ENCODE results near the gene RASGRF1.

RASGRF1 gene

DNA sequence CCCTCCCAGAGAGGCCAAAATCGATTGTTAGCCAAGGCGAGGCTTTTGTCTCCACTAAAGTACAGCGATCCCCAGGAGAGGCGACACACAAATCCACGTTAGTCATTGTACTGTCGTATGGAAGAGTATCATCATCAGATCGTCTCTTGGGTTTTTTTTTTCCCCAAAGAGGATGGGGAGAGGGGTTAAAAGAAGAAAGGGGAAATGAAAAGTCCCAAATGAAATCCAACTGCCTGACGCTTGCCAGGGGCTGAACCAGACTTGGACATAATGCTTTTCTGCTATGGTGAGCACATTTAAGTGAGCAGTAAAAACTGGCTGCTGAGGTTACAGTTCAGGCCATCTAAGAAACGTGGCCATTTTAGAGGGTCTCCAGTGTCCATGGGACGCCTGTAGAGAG, 107.8 kb downstream of the RASGRF1 start:
- no peak for DNase-seq

DNA sequence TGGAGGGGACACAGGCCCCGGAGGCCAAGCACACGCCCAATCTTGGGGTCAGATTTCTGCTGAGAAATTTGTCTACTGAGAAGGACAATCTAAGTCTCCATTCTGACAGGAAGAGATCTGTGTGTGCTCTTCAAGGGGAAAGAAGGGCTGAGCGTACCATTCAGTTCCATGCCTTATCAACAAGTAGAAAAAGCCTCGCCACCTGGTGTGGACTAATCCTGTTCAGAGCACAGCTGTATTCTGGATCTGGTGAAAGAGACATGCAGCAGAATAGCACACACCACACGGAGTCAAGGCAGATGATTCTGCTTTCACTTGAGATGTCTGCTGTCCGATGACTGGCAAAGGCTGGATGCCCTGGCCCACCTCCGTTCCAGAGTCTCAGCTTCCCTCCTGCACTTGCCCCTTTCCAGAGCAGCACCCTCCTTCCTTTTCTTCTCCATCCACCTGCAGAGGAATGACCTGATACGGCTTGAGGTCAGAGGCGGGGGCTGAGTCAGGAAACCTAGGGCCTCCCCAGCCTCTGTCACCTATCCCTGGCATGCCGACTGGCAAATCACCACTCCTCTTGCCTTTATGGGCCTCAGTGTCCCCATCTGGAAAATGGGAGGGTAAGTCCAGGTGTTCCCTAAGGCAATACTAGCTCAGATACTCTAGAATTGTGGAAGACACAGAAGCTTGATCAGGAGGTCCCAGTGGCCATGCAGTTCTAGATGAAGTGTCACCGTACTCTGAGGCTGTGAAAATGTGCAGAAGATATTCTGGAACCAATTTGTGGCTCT, 108.9 kb downstream of the RASGRF1 start:
- DNase-seq = no peak

DNA sequence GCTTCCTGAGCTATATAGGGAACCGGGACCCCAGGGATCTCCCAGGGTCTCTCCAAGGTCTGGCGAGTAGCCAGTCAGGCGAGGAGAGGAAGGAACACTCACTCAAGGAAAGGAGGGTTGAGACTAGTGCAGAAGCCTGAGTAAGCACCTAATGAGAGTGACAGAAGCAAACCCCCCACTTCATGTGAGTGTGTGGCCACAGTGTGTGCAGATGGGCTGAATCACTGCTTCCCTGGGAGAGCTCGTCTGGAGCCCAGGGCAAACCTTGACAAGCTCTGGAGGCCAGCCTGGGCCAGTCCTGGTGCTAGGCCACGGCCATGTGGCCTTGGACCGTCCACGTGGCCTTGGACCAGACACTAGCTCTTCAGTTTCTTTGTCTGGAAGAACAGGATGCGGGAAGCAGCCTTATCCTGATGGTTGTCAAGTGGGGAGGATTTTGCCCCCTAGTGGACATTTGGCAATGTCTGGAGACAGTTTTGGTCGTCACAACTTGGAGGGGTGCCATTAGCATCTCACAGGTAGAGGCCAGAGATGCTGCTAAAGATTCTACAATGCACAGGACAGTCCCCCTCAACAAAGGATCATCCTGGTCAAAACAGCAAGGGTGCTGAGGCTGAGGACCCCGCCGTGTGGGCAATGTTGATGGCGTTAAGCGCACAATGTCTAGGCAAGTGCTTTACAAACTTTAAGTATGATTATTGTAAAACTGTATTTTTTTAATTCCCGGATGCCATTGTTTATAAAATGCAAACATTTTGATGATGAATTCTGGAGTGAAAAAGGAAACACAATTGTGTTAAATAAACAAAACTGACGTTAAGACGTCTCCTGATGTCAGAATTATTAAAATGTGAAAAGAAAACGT, 110.9 kb downstream of the RASGRF1 start:
- DNase-seq = no peak

DNA sequence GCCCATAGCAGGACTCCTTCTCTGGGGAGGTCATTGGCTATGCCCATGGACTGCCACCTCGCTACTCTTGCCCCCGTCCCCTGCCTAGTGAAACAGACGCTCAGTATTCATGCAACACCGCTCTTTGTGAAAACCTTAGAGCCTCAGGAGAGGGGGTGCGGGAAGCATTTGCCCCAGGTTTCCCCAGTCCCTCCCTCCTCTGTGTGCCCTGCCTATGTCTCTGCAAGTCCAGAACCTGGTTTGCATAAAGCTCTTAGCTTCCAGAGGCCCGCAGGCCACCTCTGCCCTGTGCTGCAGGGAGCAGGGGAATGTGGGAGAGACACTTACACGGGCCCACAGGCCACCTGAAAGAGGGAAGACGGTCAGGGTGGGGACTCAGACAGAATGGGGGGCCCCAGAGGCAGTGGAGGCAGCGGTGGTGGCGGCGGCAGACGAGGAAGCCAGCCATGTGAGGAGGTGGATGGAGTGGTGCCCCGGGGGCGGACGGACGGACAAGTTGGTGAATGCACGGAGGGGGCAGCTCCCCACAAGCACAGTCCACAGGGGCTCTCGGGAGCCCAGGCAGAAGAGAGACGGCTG, 111.9 kb downstream of the RASGRF1 start:
- DNase-seq = no peak

DNA sequence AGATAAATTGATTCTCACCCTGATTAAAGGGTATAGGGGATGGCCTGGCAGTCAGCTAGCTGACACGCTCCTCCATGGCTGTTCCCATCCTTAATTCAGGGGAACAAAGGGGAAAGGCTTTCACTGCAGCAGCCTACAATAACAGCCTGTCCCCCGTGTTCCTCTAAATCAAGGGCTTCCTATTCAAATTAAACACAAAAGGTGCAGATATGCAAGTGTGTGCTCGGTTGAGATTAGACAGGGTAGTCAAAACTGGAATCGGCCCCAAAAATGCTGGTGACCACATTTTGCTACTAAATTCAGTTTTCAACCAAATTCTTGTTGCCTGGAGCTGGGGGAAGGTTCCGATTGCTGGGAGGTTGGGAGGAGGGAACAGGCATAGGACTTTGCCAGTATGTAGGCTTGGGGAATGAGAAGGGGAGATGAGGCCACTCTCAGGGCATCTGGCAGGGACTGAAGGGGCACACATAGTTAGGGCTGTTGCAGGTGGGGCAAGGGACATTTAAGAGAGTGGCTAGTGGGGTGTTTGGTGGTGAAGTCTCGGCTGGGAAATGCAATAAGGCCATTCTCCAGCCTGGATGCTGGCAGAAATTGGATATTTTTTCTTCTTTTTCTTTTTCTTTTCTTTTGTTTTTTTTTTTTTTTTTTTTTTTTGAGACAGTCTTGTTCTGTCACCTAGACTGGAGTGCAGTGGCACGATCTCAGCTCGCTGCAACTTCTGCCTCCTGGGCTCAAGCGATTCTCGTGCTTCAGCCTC, 112.8 kb downstream of the RASGRF1 start:
- DNase-seq = no peak

DNA sequence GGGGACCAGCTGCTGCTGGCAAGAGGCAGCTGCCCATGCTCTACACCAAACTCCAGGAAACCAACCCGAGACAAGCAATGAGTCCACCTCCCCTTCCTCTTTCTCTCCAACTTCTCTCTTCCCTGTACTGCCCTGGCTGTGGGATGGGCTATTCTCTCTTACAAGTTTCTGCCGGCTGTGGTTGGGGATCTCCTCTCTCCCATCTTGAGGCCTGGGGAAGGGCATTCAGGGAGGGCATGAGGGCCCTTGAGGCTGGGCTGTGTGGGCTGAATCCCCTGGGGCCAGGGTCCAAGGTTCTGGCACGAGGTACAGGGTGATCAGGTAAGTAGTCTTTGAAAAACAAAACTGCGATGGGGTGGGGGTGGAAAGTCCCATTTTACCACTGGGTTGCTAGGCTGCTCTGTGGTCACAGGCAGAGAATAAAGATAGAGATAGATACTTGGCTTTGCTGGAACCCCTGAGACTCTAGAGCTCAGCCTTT, 113.4 kb downstream of the RASGRF1 start:
- DNase-seq = no peak

DNA sequence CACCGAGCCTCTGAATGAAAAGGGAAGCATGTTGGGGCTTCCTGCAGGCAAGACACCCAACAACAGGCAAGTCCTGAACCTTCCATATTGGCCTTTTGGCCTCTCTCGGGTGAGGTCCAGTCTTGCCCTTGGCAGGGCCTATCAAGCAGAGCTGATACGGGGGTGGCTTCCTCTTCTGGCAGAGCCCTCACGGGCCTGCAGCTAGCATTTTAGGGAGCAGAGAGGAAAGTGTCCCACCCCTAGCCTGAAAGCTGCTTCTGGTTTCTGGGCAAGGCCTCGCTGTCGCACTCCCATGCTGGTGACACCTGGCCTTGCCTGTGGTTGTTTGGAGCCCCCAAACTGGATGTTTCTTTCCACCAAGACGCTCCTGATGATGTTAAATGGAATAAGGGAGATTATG, 113.9 kb downstream of the RASGRF1 start:
- no peak for DNase-seq

DNA sequence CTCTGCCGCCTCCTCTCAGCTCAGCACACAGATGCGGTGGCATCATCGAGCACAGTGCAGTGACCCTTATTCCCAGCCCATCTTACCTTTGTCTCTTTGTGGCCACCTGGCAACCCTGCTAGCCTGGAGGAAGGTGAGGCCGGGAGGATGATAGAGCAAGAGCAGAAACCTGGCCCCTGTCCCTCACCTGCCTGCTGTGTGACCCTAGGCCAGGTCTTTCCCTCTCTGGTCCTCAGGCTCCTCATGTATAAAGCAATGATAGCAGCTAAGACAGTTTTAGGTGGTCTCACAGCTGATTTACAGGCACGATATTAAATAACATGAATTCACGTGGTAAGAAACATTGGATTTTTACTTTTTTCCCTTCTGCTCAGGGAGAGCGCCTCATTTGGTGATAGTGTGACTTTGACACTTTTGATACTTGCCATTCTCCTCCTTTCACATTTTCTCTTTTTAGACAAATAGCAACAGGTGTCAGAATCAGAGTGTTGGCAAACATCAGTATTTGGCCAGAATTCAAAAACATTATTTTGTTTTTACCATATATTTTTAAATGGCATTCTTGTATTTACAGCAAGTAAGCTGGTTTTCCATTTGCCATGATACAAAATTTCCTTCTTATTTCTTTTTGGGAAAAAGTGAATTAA, 116.2 kb downstream of the RASGRF1 start:
- no peak for DNase-seq

DNA sequence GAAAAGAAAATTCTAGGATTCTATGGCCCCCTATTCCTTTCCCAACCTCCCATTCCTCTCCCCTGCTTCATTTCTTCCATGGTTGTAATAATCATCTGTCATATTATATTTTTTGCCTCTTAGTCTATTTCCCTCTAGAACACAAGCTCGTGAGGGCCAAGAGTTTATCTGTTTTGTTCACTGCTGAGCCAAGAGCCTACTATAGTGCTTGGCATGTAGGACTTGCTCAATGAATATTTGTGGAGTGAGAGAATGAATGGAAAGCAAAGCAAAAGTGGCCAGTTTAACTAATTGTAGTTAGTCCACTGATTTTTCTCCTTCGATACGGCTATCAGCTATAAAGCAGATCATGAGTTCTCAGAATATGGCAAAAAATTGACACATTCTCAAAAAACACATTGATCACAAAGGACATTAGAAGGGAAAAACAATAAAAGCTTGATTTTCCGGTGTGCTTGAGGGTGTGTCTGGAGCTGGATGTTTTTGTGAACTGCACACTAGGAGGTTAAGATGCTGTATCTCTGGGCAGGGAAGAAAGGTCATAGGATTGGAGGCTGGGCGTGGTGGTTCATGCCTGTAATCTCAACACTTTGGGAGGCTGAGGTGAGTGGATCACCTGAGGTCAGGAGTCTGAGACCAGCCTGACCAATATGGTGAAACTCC, 120.8 kb downstream of the RASGRF1 start:
- DNase-seq = no peak

DNA sequence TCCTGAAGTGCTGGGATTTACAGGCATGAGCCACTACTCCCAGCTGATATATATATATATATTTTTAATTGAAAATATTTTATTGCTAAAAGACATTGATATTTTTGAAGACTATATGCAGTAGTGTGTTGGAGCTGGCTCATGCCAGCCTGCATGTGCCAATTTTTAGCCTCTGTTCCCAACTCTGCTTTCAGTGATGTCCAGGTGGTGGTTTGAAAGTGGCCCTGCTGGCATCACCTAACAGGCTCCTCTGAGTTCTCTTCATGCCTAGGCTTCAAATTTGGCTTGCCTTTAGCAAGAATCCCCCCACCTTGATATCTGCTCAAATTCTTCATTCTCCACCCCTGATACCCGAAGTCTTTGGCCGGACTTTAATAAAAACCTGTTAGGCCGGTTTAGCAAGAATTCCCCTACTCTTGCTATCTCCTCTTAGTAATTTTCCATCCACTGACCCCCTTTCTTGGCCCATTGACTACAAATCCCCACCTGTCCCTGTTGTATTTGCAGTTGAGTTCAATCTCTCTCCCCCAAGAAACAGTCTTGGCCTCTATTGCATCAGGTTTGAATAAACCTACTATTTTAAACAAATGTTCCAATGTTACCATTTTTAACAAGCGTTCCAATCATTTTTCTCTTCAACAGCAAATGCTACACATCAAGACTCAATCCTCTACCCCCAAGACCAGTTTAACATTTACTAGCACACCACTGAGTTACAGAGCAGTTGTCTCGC, 121.9 kb downstream of the RASGRF1 start:
- no peak for DNase-seq

DNA sequence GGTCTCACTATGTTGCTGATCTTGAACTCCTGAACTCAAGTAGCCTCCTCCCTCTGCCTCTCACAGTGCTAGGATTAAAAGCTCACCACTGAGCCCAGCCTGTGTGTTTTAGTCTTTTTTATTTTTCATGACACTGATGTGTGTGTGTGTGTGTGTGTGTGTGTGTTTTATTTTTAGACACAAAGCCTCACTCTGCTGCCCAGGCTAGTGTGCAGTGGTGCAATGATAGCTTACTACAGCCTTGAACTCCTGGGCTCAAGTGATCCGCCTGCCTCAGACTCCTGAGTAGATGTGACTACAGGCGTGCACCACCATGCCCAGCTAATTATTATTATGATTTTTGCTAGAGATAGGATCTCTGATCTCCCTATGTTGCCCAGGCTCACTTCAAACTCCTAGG, 122.5 kb downstream of the RASGRF1 start:
- DNase-seq = no peak

DNA sequence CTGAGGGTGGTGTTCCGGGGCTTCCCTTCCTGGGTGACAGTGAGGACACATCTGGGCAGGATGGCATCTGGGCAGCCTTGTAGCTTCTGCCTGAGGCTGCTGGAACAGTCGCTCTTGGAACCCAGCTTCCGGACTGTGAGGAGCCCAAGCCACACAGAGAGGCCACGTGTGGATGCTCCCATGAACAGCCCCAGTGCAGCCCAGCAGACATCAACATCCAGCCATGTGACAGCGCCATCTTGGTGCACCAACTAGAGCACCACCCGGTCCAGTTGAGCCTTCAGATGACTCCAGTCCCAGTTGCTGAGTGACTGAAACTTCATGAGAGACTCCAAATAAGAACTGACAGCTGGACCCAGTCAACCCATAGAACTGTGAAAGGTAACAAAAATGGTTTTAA, 130.3 kb downstream of the RASGRF1 start:
- no peak for DNase-seq

DNA sequence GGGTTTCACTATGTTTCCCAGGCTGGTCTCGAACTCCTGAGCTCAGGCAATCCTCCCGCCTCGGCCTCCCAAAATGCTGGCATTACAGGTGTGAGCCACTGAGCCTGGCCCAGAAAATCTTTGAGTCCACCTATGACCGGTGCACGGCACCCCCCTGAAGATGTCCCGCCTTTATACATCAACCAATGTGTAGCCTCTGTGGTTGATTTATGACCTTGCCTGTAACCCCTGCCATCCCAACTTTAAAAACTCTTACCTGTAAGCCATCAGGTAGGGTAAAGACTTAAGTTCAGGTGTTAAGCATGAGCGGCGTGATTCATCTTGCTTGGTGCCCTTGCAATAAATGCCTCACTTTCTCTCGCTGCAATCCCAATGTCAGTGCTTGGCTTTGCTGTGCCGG, 131.2 kb downstream of the RASGRF1 start:
- no peak for DNase-seq

DNA sequence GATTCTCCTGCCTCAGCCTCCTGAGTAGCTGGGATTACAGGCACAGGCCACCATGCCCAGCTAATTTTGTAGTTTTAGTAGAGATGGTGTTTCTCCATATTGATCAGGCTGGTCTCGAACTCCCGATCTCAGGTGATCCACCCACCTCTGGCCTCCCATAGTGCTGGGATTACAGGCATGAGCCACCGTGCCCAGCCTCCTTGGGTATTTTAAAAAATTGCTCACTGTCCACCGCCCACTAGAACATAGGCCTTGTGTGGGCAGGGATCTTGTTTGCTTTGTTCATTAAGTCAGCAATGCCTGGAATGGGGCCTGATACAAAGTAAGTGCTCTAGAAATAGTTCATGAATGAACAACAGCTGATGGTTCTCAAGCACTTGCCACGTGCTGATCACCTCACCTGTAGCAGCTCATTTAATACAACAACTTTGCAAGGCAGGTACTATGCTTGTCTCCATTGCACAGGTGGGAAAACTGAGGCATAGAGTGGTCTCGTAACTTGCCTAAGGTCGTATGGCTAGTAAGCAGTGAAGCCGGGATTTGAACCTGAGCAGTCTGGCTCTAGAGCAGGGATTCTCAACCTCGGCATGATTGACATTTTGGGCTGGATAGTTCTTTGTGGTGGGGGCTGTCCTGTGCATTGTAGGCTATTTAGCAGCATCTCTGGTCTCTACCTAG, 133.0 kb downstream of the RASGRF1 start:
- no peak for DNase-seq

DNA sequence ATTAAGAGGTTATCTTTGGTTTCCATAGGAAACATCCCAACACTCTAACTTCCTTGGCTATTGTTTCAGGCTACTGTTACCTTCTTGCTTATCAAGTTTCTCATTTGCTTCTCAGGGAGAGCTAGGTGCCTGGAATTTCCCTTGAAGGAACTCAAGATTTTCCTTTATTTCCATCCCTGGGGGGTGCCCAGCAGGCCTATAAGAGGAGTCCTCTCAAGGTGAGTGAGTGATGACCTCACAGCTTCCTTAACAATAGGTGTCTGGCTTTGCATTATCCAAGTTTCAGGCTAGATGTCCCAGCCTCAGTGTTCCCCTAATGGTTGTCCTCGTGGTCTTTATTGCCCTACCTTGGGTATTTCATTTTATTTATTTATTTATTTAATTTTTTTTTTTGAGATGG, 133.6 kb downstream of the RASGRF1 start:
- no peak for DNase-seq

DNA sequence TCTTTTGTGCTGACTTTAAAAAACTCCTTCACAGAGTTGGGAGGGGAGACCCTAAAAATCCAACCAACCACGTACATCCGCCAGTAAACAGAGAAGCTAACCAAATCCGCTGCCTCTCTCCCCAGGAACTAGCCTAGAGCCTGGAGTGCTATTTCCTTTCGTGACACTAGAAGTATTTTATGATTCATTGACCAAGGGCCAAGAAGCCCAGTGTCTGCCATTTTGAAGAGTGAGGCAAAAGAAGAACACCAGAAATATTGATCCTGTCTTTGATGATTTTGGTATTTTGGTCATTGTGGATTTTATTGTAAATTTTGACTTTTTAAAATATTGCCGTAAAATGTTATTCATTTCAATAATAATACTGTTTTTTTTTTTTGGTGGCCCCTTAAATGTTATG, 135.2 kb downstream of the RASGRF1 start:
- DNase-seq = no peak

DNA sequence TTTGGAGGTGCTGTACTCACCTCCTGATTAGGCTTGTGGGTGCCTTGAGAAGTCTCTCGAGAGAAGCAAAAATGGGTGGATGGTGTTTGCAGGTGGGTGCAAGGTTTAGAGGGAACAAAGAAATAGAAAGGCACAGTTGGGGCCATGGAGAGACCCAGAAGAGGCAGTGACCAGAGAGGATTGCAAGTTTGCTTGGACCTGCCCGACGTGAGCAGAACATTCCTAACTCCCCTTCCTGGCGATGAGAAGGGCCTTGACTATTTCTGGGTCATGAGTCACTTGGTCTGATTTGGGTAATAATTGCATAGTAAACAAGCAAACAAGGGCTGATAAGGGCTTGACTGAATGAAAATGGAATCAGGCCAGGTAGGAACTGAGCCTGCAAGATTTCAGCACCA, 138.7 kb downstream of the RASGRF1 start:
- DNase-seq = no peak

DNA sequence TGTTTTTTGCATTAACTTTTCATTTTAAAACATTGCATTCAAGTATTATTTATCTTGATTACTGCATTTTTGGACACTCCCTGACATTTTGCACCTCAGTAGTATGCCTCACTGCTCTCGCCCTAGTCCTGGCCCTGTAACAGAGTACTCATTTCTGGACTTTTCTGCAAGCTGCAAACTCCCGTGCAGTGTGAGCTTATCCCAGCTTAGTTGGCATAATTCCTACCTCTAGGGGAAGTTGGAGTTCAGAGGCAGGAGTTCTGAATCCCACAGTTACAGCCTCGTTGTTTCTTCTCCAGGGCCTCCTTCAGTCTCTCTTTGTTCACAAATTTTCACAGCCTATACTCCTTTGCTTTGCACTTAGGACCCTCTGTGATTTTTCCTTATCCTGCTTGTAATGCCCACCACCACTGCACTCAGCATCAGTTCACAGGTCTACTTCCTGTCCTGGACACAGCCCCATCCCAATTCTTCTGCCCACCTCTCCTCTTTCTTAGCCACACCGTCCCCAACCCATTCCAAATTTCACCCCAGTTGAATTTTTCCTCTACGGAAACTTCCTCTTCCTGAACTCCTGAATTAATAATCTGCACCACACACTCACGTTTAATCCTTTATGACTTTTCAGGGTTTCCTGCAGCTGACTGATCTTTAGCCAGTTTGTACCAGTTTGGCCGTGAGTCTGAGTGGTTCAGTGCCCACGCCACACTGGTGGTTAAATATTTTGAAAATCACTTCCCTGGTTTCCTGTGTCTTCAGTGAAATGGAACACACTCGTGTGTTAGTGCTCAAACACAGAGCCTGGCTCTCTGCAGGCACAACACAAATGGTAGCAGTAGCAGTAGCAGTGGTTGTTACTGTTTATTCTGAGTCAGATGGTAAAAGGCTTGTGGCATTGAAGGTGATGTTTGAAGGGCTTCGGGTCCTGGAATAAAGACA, 139.4 kb downstream of the RASGRF1 start:
- DNase-seq = no peak

DNA sequence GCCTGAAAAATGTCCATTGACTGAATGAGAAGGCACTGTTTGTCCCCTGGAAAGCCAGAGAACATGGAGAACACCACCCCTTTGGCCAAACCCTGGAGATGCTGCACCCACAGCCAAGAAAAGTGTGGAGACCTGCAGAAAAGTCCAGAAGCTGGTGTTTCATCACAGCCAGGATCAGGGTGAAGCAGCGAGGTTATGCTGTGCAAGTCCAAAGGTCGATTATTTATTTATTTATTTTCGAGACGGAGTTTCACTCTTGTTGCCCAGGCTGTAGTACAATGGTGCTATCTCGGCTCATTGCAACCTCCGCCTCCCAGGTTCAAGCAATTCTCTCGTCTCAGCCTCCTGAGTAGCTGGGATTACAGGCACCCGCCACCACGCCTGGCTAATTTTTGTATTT, 140.2 kb downstream of the RASGRF1 start:
- DNase-seq = no peak

Measured in GF-D8 (cell line).